Left hindlimb (tissue), 1 donor: ENCODE results near the gene SMARCD1.
A peak's percentile ranks its signal among the peaks of the same experiment; 100 is the strongest.

Experiments
- DNase-seq: peaks from one replicate; pipeline ENCODE4 v3.0.0-alpha.2; 2018

SMARCD1 gene

GRCh38 chr12:50057000-50057841, 27.9 kb upstream of the SMARCD1 start, which contains the start of gene ASIC1:
Gene ASIC1 (plus strand): TSS chr12:50057596. CDS start chr12:50058767, 1,171 bp downstream.
- peak; percentile 86 for DNase-seq

GRCh38 chr12:50057896-50058670, 27.1 kb upstream of the SMARCD1 start:
- DNase-seq, result peak; percentile 54

GRCh38 chr12:50058743-50059312, 26.3 kb upstream of the SMARCD1 start:
- DNase-seq, result no peak

- DNase-seq, result no peak
Observed at GRCh38 chr12:50059440-50060119, 25.6 kb upstream of the SMARCD1 start.

- DNase-seq, result no peak
Observed at GRCh38 chr12:50060120-50060468, 25.0 kb upstream of the SMARCD1 start.

- DNase-seq, result no peak
Observed at GRCh38 chr12:50061171-50061570, 24.0 kb upstream of the SMARCD1 start.

GRCh38 chr12:50061946-50062686, 23.0 kb upstream of the SMARCD1 start:
- DNase-seq, result no peak

GRCh38 chr12:50062728-50063460, 22.2 kb upstream of the SMARCD1 start:
- DNase-seq, result no peak

GRCh38 chr12:50065726-50066310, 19.3 kb upstream of the SMARCD1 start:
- no peak for DNase-seq

GRCh38 chr12:50066402-50066801, 18.7 kb upstream of the SMARCD1 start:
- no peak for DNase-seq

GRCh38 chr12:50069069-50069468, 16.1 kb upstream of the SMARCD1 start:
- DNase-seq, result no peak

- DNase-seq, result no peak
Observed at GRCh38 chr12:50069539-50069938, 15.6 kb upstream of the SMARCD1 start.

GRCh38 chr12:50070314-50071060, 14.7 kb upstream of the SMARCD1 start:
- peak; percentile 88 for DNase-seq

- DNase-seq, result no peak
Observed at GRCh38 chr12:50072198-50072907, 12.8 kb upstream of the SMARCD1 start.

- DNase-seq, result peak; percentile 25
Observed at GRCh38 chr12:50073206-50073605, 11.9 kb upstream of the SMARCD1 start.

- peak; percentile 29 for DNase-seq
Observed at GRCh38 chr12:50073712-50074111, 11.4 kb upstream of the SMARCD1 start.

- DNase-seq, result peak; percentile 85
Observed at GRCh38 chr12:50074936-50075807, 10.0 kb upstream of the SMARCD1 start.

- no peak for DNase-seq
Observed at GRCh38 chr12:50075808-50076170, 9.4 kb upstream of the SMARCD1 start.

- no peak for DNase-seq
Observed at GRCh38 chr12:50077099-50077498, 8.0 kb upstream of the SMARCD1 start.
